SH-SY5Y (cell line): ENCODE data around the gene ZKSCAN5.

Experiments used
- GATA2 ChIP-seq: IDR thresholded peaks from 2 replicates; pipeline ENCODE4 v1.6.1; 2011; ENCODE audit warnings: mild to moderate bottlenecking, low read depth, low read length
- GATA3 ChIP-seq: IDR thresholded peaks from 2 replicates; pipeline ENCODE4 v1.6.1; 2011; ENCODE audit warnings: low read depth, mild to moderate bottlenecking, low read length, moderate library complexity

- TF ChIP-seq GATA2: no peak
- no peak for TF ChIP-seq GATA3
Observed at GRCh38 chr7:99468336-99468918, 36.0 kb upstream of the ZKSCAN5 start.
